Measurements from ENCODE around the gene GSE1. TPM values are rescaled to one million over a fixed set of nuclear protein-coding genes. Genes with fewer than 3 reads are reported as not detected.

GSE1 gene
- total RNA-seq, 1 experiment from 2014 or later, result 11.3 TPM

GRCh38 chr16:85629853-85630252 lies 16.7 kb downstream of the GSE1 start:
- no peak for DNase-seq (ENCODE audit: extremely low read depth, low read depth)

GRCh38 chr16:85631230-85631629 lies 18.1 kb downstream of the GSE1 start:
- DNase-seq (ENCODE audit: extremely low read depth, low read depth), result no peak

GRCh38 chr16:85631802-85632393 lies 18.8 kb downstream of the GSE1 start:
- no peak for DNase-seq (ENCODE audit: extremely low read depth, low read depth)

GRCh38 chr16:85632709-85633437 lies 19.8 kb downstream of the GSE1 start:
- DNase-seq (ENCODE audit: extremely low read depth, low read depth), result no peak

- no peak for DNase-seq (ENCODE audit: extremely low read depth, low read depth)
These were observed 20.3 kb downstream of the GSE1 start for GRCh38 chr16:85633438-85633743.

GRCh38 chr16:85633888-85634287 lies 20.8 kb downstream of the GSE1 start:
- no peak for DNase-seq (ENCODE audit: extremely low read depth, low read depth)

- no peak for DNase-seq (ENCODE audit: extremely low read depth, low read depth)
These were observed 21.8 kb downstream of the GSE1 start for GRCh38 chr16:85634747-85635544.

- DNase-seq (ENCODE audit: extremely low read depth, low read depth), result no peak
These were observed 22.5 kb downstream of the GSE1 start for GRCh38 chr16:85635545-85636140.

GRCh38 chr16:85636234-85636812 lies 23.2 kb downstream of the GSE1 start:
- no peak for DNase-seq (ENCODE audit: extremely low read depth, low read depth)

- DNase-seq (ENCODE audit: extremely low read depth, low read depth), result no peak
These were observed 24.1 kb downstream of the GSE1 start for GRCh38 chr16:85637061-85637807.

- no peak for DNase-seq (ENCODE audit: extremely low read depth, low read depth)
These were observed 24.9 kb downstream of the GSE1 start for GRCh38 chr16:85637808-85638647.

GRCh38 chr16:85638695-85639409 lies 25.7 kb downstream of the GSE1 start:
- DNase-seq (ENCODE audit: extremely low read depth, low read depth), result no peak

- DNase-seq (ENCODE audit: extremely low read depth, low read depth), result no peak
These were observed 26.6 kb downstream of the GSE1 start for GRCh38 chr16:85639529-85640253.

- no peak for DNase-seq (ENCODE audit: extremely low read depth, low read depth)
These were observed 27.1 kb downstream of the GSE1 start for GRCh38 chr16:85640254-85640558.

GRCh38 chr16:85640585-85640984 lies 27.5 kb downstream of the GSE1 start:
- DNase-seq (ENCODE audit: extremely low read depth, low read depth), result no peak

GRCh38 chr16:85641305-85641704 lies 28.2 kb downstream of the GSE1 start:
- DNase-seq (ENCODE audit: extremely low read depth, low read depth), result no peak

GRCh38 chr16:85641776-85642176 lies 28.7 kb downstream of the GSE1 start:
- DNase-seq (ENCODE audit: extremely low read depth, low read depth), result no peak

- DNase-seq (ENCODE audit: extremely low read depth, low read depth), result no peak
These were observed 29.7 kb downstream of the GSE1 start for GRCh38 chr16:85642762-85643358.

Measured in NCI-H460 (cell line).